ENCODE measurements around the gene KCNJ3. TPM values are rescaled to one million over a fixed set of nuclear protein-coding genes. Genes with fewer than 3 reads are reported as not detected.

Gene KCNJ3
- total RNA-seq, 1 donor from 2014 or later, result 0.26 TPM

GRCh38 chr2:154844513-154844912 lies 146.0 kb downstream of the KCNJ3 start:
- no peak overlapping the region for H3K27ac Mint-ChIP-seq

GRCh38 chr2:154846842-154847241 lies 148.3 kb downstream of the KCNJ3 start:
- Mint-ChIP-seq H3K4me3 (no peak overlapping the region), H3K27me3 (ENCODE audit: insufficient read depth, low read depth) (no peaks in the 10 kb centered on the region), H3K4me1 (peaks cover 5% of the 10 kb centered on the region), H3K9me3 (no peaks in the 10 kb centered on the region), H3K36me3 (no peaks in the 10 kb centered on the region), H3K27ac (no peak overlapping the region)
- no peaks in the 10 kb centered on the region for H3K4me1 ChIP-seq
- no peak overlapping the region for H3K9ac ChIP-seq
- no peak overlapping the region for H3K27ac ChIP-seq
- no peaks in the 10 kb centered on the region for H3F3A ChIP-seq (ENCODE audit: low read depth)
- H3K27me3 ChIP-seq, result no peaks in the 10 kb centered on the region
- H4K20me1 ChIP-seq (ENCODE audit: low read depth), result no peaks in the 10 kb centered on the region
- H3K36me3 ChIP-seq, result no peaks in the 10 kb centered on the region
- no peaks in the 10 kb centered on the region for H3K79me2 ChIP-seq (ENCODE audit: low read depth)
- TF ChIP-seq EZH2phosphoT487 (IDR thresholded peaks at IDR 0.05) (no peak), EZH2 (IDR thresholded peaks at IDR 0.05) (no peak), CTCF (IDR thresholded peaks at IDR 0.05) (no peak)
- no peak overlapping the region for H3K4me3 ChIP-seq
- no peak for DNase-seq (ENCODE audit: low spot score)
- no peak overlapping the region for H2AFZ ChIP-seq (replicated peaks)
- no peaks in the 10 kb centered on the region for H3K9me3 ChIP-seq (ENCODE audit: low read depth)
- no peak overlapping the region for H3K4me2 ChIP-seq

More at GRCh38 chr2:154844513-154844912, 146.0 kb downstream of the KCNJ3 start:
- Mint-ChIP-seq H3K4me1 (peaks cover 4% of the 10 kb centered on the region), H3K4me3 (no peak overlapping the region), H3K27me3 (ENCODE audit: insufficient read depth, low read depth) (no peaks in the 10 kb centered on the region), H3K9me3 (no peaks in the 10 kb centered on the region), H3K36me3 (no peaks in the 10 kb centered on the region)
- no peak overlapping the region for H3K27ac ChIP-seq
- no peak overlapping the region for H2AFZ ChIP-seq (replicated peaks)
- H3K9ac ChIP-seq, result no peak overlapping the region
- no peaks in the 10 kb centered on the region for H4K20me1 ChIP-seq (ENCODE audit: low read depth)
- H3K4me2 ChIP-seq, result no peak overlapping the region
- H3K27me3 ChIP-seq, result no peaks in the 10 kb centered on the region
- TF ChIP-seq EZH2 (IDR thresholded peaks at IDR 0.05) (no peak), CTCF (IDR thresholded peaks at IDR 0.05) (no peak), EZH2phosphoT487 (IDR thresholded peaks at IDR 0.05) (no peak)
- H3K36me3 ChIP-seq, result no peaks in the 10 kb centered on the region
- H3K79me2 ChIP-seq (ENCODE audit: low read depth), result no peaks in the 10 kb centered on the region
- no peaks in the 10 kb centered on the region for H3F3A ChIP-seq (ENCODE audit: low read depth)
- no peak overlapping the region for H3K4me3 ChIP-seq
- no peaks in the 10 kb centered on the region for H3K4me1 ChIP-seq
- no peaks in the 10 kb centered on the region for H3K9me3 ChIP-seq (ENCODE audit: low read depth)
- no peak for DNase-seq (ENCODE audit: low spot score)

DNA sequence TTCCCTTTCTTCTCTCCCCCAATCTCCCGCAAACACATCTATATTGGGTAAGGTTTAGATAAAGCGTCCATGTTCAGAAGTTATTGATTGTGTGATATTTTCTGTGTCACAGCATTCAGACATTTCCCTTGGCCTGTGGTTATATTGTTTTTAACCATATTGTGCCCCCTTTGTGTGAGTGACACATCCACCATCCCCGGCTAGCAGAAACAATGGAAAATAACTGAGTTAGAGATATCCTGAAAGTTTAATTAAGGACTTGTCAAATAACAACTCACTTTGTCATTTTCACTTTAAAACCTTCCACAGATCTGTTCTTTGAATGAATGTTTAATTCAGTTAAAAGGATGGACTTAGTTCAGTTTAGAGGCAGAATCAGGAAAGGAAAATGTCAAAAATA lies 151.0 kb downstream of the KCNJ3 start:
- no peaks in the 10 kb centered on the region for H3K9me3 Mint-ChIP-seq
- no peak overlapping the region for H3K4me3 ChIP-seq

More for the DNA sequence above, 151.0 kb downstream of the KCNJ3 start:
- Mint-ChIP-seq H3K4me1 (peaks cover 5% of the 10 kb centered on the region), H3K4me3 (no peak overlapping the region), H3K27me3 (ENCODE audit: insufficient read depth, low read depth) (no peaks in the 10 kb centered on the region), H3K36me3 (no peaks in the 10 kb centered on the region), H3K27ac (no peak overlapping the region)
- Histone ChIP-seq H3K27me3 (no peaks in the 10 kb centered on the region), H4K20me1 (ENCODE audit: low read depth) (no peaks in the 10 kb centered on the region), H3K27ac (no peak overlapping the region), H3K9ac (no peak overlapping the region), H2AFZ (replicated peaks) (no peak overlapping the region), H3K9me3 (ENCODE audit: low read depth) (no peaks in the 10 kb centered on the region), H3K36me3 (no peaks in the 10 kb centered on the region), H3K79me2 (ENCODE audit: low read depth) (no peaks in the 10 kb centered on the region), H3F3A (ENCODE audit: low read depth) (no peaks in the 10 kb centered on the region), H3K4me1 (no peaks in the 10 kb centered on the region), H3K4me2 (no peak overlapping the region)
- no peak for DNase-seq (ENCODE audit: low spot score)
- TF ChIP-seq EZH2 (IDR thresholded peaks at IDR 0.05) (no peak), CTCF (IDR thresholded peaks at IDR 0.05) (no peak), EZH2phosphoT487 (IDR thresholded peaks at IDR 0.05) (no peak)

All from neural progenitor cell (in vitro differentiated cells).